Liver (tissue), 9 donors: ENCODE measurements around the gene EGF. TPM values are rescaled to one million over a fixed set of nuclear protein-coding genes. Genes with fewer than 3 reads are reported as not detected.

Experiments used
- DNase-seq: peaks from one replicate; pipeline ENCODE4 v3.0.0-alpha.2; 2017; ENCODE audit warnings: low spot score
- H3K27ac ChIP-seq, 2 donors: one replicate each; pipeline ENCODE4 v1.7.0; 2013; ENCODE audit warnings: inconsistent platforms in 2 of 2, low read length in 2 of 2, control low read depth in 1 of 2, low read depth in 1 of 2, mild to moderate bottlenecking in 1 of 2
- H3K27me3 ChIP-seq, 4 donors: one replicate each; pipeline versions ENCODE4 v1.6.1 to v1.7.0; 2013; ENCODE audit warnings: low read length in 3 of 4, inconsistent platforms in 1 of 4, mild to moderate bottlenecking in 1 of 4, moderate library complexity in 1 of 4; ENCODE audit not compliant: control insufficient read depth in 4 of 4, insufficient read depth in 4 of 4
- H3K36me3 ChIP-seq, 4 donors: one replicate each; pipeline versions ENCODE4 v1.6.1 to v1.7.0; 2013; ENCODE audit warnings: low read length in 3 of 4, mild to moderate bottlenecking in 3 of 4, low read depth in 1 of 4, moderate library complexity in 1 of 4; ENCODE audit not compliant: control insufficient read depth in 4 of 4, insufficient read depth in 3 of 4
- H3K4me1 ChIP-seq, 4 donors: one replicate each; pipeline versions ENCODE4 v1.6.1 to v1.7.0; 2013; ENCODE audit warnings: low read length in 3 of 4, mild to moderate bottlenecking in 3 of 4, moderate library complexity in 1 of 4; ENCODE audit not compliant: control insufficient read depth in 4 of 4, insufficient read depth in 4 of 4
- H3K4me3 ChIP-seq, 3 donors: one replicate each; pipeline versions ENCODE4 v1.6.1 to v1.7.0; 2013; ENCODE audit warnings: low read length in 3 of 3, control low read depth in 1 of 3, low read depth in 1 of 3, mild to moderate bottlenecking in 1 of 3
- H3K9ac ChIP-seq, 2 donors: one replicate each; pipeline ENCODE4 v1.7.0; 2013; ENCODE audit warnings: low read length in 2 of 2, mild to moderate bottlenecking in 2 of 2, moderate library complexity in 2 of 2, control low read depth in 1 of 2, low read depth in 1 of 2
- H3K9me3 ChIP-seq, 4 donors: one replicate each; pipeline versions ENCODE4 v1.6.1 to v1.7.0; 2013; ENCODE audit warnings: low read length in 3 of 4; ENCODE audit not compliant: control insufficient read depth in 4 of 4
- CTCF ChIP-seq: fragments of 150-350 bp; IDR thresholded peaks from 2 replicates; pipeline ENCODE4 v1.5.1; 2017; ENCODE audit warnings: improper control_type of control experiment, low read depth, low read length; ENCODE audit not compliant: missing input control
- FOXA1 ChIP-seq: IDR thresholded peaks from 2 replicates; pipeline ENCODE4 v1.6.1; 2016; ENCODE audit warnings: antibody characterized with exemption
- FOXA2 ChIP-seq: IDR thresholded peaks from 2 replicates; pipeline ENCODE4 v1.6.1; 2016; ENCODE audit warnings: antibody characterized with exemption
- HNF4A ChIP-seq, 2 donors: conservative IDR thresholded peaks; 2 replicates each; pipeline ENCODE4 v1.6.1; 2016; ENCODE audit warnings: antibody characterized with exemption in 2 of 2, mild to moderate bottlenecking in 2 of 2
- HNF4G ChIP-seq: IDR thresholded peaks from 2 replicates; pipeline ENCODE4 v1.6.1; 2016; ENCODE audit warnings: antibody characterized with exemption
- MAX ChIP-seq: IDR thresholded peaks from 2 replicates; pipeline ENCODE4 v1.6.1; 2016; ENCODE audit warnings: antibody characterized with exemption
- NR2F2 ChIP-seq: IDR thresholded peaks from 2 replicates; pipeline ENCODE4 v1.6.1; 2016; ENCODE audit warnings: antibody characterized with exemption
- REST ChIP-seq: IDR thresholded peaks from 2 replicates; pipeline ENCODE4 v1.6.1; 2016; ENCODE audit warnings: antibody characterized with exemption, mild to moderate bottlenecking
- RXRA ChIP-seq, 2 donors: IDR thresholded peaks; 2 replicates each; pipeline ENCODE4 v1.6.1; 2017 to 2018; ENCODE audit warnings: antibody characterized with exemption in 2 of 2, mild to moderate bottlenecking in 1 of 2
- TAF1 ChIP-seq: conservative IDR thresholded peaks from 2 replicates; pipeline ENCODE4 v1.6.1; 2016; ENCODE audit warnings: antibody characterized with exemption, mild to moderate bottlenecking
- ZBTB33 ChIP-seq: IDR thresholded peaks from 2 replicates; pipeline ENCODE4 v1.6.1; 2016; ENCODE audit warnings: antibody characterized with exemption
- WGBS: extraction: QIAGEN DNeasy Blood & Tissue Kit; methylation state at CpG from one replicate; pipeline ENCODE4 v1.1.7; 2013; 5-methylcytosine and 5-hydroxymethylcytosine counted together
- polyA plus RNA-seq, 2 donors: library from polyadenylated mRNA; stranded (reverse) in 1 of 2; unstranded in 1 of 2; fragments of 200-250 nt in 1 of 2; fragments of >200 nt in 1 of 2; fragmentation: Nextera tagmentation in 1 of 2; extraction: Ambion mirVana in 1 of 2; gene quantifications; one replicate each; pipeline versions ENCODE4 v1.2.1 to v1.2.3, GENCODE V29; 2013 to 2015
- total RNA-seq, 2 donors: library from RNA; depleted of rRNA; stranded (reverse); fragments of >200 nt; gene quantifications; one replicate each; pipeline ENCODE4 v1.2.3, GENCODE V29; 2014
- donor health status: healthy.
- donor health status: healthy.
- donor health status: healthy.
- donor health status: healthy.
- donor health status: healthy.

EGF gene
- total and polyA plus RNA-seq, 4 donors: 0.65 TPM; not detected in 3

- TF ChIP-seq ZBTB33: no peak
- TF ChIP-seq FOXA2: no peak
- TF ChIP-seq HNF4G: no peak
- no peak for TF ChIP-seq NR2F2
These were observed 98.1 kb downstream of the EGF start (continued) for GRCh38 chr4:110010797-110011196.

- Histone ChIP-seq H3K9me3 (no peaks in the 10 kb centered on the region), H3K27ac (no peak overlapping the region), H3K9ac (no peak overlapping the region), H3K36me3 (no peaks in the 10 kb centered on the region), H3K4me1 (peaks cover 10 to 16% (median 12%) of the 10 kb centered on the region in 4 donors), H3K27me3 (no peaks in the 10 kb centered on the region), H3K4me3 (no peak overlapping the region)
- 54% methylated on average over 1 of the region's 1 CpG for WGBS
- no peak for DNase-seq
- TF ChIP-seq HNF4A (conservative IDR thresholded peaks at IDR 0.05): no peak
- no peak for TF ChIP-seq FOXA1
- no peak for TF ChIP-seq FOXA2
- no peak for TF ChIP-seq TAF1
- TF ChIP-seq CTCF: no peak
These were observed 100.2 kb downstream of the EGF start for GRCh38 chr4:110012917-110013316.

GRCh38 chr4:110014233-110014632, 101.5 kb downstream of the EGF start:
- Histone ChIP-seq H3K9ac (no peak overlapping the region), H3K4me3 (no peak overlapping the region), H3K4me1 (peaks cover 5 to 6% (median 6%) of the 10 kb centered on the region in 4 donors), H3K27ac (no peak overlapping the region), H3K27me3 (no peaks in the 10 kb centered on the region), H3K36me3 (no peaks in the 10 kb centered on the region), H3K9me3 (no peaks in the 10 kb centered on the region)
- TF ChIP-seq ZBTB33 (no peak), RXRA (IDR thresholded peaks at IDR 0.05) (no peak), NR2F2 (no peak), MAX (no peak), REST (no peak), CTCF (no peak), TAF1 (no peak)
- WGBS: 97% methylated on average over 6 of the region's 6 CpGs
- DNase-seq: no peak
